OCI-LY3 (cell line): ENCODE results near the gene RGL1.

Experiments used
- H2AFZ ChIP-seq: fragments of 200-600, 300-600 bp; shearing (Covaris generic); 2 replicates; pipeline ENCODE4 v1.6.0; 2014; ENCODE audit warnings: antibody characterized with exemption, low read depth, low read length
- H3K27ac ChIP-seq: fragments of 200-600, 300-600 bp; sonication (generic); 2 replicates; pipeline ENCODE4 v1.5.1; 2014; ENCODE audit warnings: mild to moderate bottlenecking, low read length, moderate library complexity, mixed read lengths
- H3K27me3 ChIP-seq: fragments of 200-600, 300-600 bp; sonication (generic); 2 replicates; pipeline ENCODE4 v1.6.1; 2014; ENCODE audit warnings: low read depth, low read length, mixed read lengths
- H3K36me3 ChIP-seq: fragments of 200-600, 300-600 bp; sonication (generic); replicated peaks from 2 replicates; pipeline ENCODE3; 2014; ENCODE audit warnings: low read depth, low read length, mixed read lengths
- H3K4me1 ChIP-seq: fragments of 300-600, 200-600 bp; sonication (generic); 2 replicates; pipeline ENCODE4 v1.6.1; 2014; ENCODE audit warnings: low read length, mixed read lengths
- H3K4me2 ChIP-seq: fragments of 200-600, 300-600 bp; sonication (generic); 2 replicates; pipeline ENCODE4 v1.6.1; 2014; ENCODE audit warnings: low read length, mixed read lengths
- H3K4me3 ChIP-seq: fragments of 300-600, 200-600 bp; sonication (generic); 2 replicates; pipeline ENCODE4 v1.5.1; 2014; ENCODE audit warnings: antibody characterized with exemption, mild to moderate bottlenecking, low read length, moderate library complexity
- H3K79me2 ChIP-seq: fragments of 300-600, 200-600 bp; shearing (Covaris generic); 2 replicates; pipeline ENCODE4 v1.6.1; 2014; ENCODE audit warnings: mild to moderate bottlenecking, low read length, mixed read lengths
- H3K9ac ChIP-seq: fragments of 300-600, 200-600 bp; shearing (Covaris generic); 2 replicates; pipeline ENCODE4 v1.6.0; 2014; ENCODE audit warnings: mild to moderate bottlenecking, low read length, moderate library complexity
- H3K9me3 ChIP-seq: fragments of 200-600, 300-600 bp; shearing (Covaris generic); 2 replicates; pipeline ENCODE4 v1.6.1; 2014; ENCODE audit warnings: low read length, mixed read lengths; ENCODE audit not compliant: insufficient read depth
- H4K20me1 ChIP-seq: fragments of 200-600, 300-600 bp; sonication (generic); 2 replicates; pipeline ENCODE4 v1.6.1; 2016; ENCODE audit warnings: low read length, mixed read lengths; ENCODE audit not compliant: insufficient read depth
- EZH2phosphoT487 ChIP-seq: fragments of 200-600 bp; shearing (Covaris generic); IDR thresholded peaks from 2 replicates; pipeline ENCODE4 v1.6.1; 2018; ENCODE audit warnings: antibody characterized with exemption, mixed run types, low read depth
- TF ChIP-seq, protein P1 (sequence below): fragments of 200-600, 300-600 bp; sonication (generic); IDR thresholded peaks from 2 replicates; pipeline ENCODE4 v1.5.1; 2014; ENCODE audit warnings: antibody characterized with exemption, low read length, low read depth

Gene RGL1

DNA sequence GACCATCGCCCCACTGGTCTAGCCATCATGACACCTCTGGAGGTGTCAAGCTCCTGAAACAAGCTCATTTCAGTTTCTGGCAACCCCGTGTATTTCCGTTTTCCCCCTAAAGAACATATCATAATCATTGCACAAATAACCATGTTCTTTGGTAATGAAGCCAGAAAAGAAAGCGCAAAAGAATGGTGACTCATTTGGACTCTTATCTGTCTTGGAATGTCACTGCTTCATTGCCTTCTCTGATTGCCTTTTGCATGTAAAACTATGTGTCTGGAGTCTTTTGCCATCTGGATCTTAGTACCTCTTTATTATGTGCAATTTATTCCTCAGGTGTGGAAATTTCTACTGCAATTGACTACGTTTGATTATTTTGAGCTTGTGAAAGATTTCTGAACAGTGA, 122.1 kb downstream of the RGL1 start:
- Histone ChIP-seq H3K27ac (no peak overlapping the region), H3K27me3 (no peaks in the 10 kb centered on the region), H3K36me3 (no peaks in the 10 kb centered on the region), H3K79me2 (no peaks in the 10 kb centered on the region), H3K4me3 (no peak overlapping the region), H3K4me2 (no peak overlapping the region), H4K20me1 (no peaks in the 10 kb centered on the region), H3K9ac (no peak overlapping the region), H3K4me1 (no peaks in the 10 kb centered on the region), H2AFZ (no peak overlapping the region), H3K9me3 (no peaks in the 10 kb centered on the region)
- no peak for TF ChIP-seq EZH2phosphoT487
- TF ChIP-seq, protein P1, sequence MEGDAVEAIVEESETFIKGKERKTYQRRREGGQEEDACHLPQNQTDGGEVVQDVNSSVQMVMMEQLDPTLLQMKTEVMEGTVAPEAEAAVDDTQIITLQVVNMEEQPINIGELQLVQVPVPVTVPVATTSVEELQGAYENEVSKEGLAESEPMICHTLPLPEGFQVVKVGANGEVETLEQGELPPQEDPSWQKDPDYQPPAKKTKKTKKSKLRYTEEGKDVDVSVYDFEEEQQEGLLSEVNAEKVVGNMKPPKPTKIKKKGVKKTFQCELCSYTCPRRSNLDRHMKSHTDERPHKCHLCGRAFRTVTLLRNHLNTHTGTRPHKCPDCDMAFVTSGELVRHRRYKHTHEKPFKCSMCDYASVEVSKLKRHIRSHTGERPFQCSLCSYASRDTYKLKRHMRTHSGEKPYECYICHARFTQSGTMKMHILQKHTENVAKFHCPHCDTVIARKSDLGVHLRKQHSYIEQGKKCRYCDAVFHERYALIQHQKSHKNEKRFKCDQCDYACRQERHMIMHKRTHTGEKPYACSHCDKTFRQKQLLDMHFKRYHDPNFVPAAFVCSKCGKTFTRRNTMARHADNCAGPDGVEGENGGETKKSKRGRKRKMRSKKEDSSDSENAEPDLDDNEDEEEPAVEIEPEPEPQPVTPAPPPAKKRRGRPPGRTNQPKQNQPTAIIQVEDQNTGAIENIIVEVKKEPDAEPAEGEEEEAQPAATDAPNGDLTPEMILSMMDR, result no peak

DNA sequence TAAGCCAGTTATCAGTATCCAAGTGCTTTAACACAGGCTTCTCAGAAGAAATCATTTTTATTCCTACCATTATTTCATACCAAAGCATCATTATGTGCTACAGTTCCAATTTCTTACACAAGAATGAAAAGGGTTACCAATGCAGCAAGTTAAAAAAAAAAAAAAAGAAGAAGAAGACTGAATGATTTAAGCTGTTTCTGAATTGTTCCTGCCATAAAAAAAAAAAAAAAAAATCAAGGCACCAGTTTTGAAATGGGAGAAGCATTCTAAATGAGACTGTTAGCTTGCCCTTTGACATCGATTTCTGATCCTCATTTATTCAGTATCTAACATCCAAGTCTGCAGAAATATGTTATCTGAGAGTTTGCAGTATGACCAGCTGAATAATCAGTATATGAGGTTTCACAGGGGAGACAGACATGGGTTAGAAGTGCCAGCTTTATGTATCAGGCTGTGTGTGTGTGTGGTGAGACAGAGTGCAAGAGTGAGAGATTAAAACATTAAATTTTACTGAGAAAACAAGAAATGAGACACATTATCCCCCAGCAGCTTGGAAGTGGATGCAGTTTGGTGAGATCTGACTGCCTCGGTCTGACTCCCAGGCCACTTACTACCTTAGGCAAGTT, 126.8 kb downstream of the RGL1 start:
- H3K36me3 ChIP-seq, result no peaks in the 10 kb centered on the region
- H3K4me3 ChIP-seq, result no peak overlapping the region
- TF ChIP-seq EZH2phosphoT487, result no peak
- TF ChIP-seq, protein P1, result no peak
- no peaks in the 10 kb centered on the region for H3K79me2 ChIP-seq
- H3K27ac ChIP-seq, result no peak overlapping the region
- no peak overlapping the region for H3K9ac ChIP-seq
- H4K20me1 ChIP-seq, result no peaks in the 10 kb centered on the region
- H3K27me3 ChIP-seq, result no peaks in the 10 kb centered on the region
- H2AFZ ChIP-seq, result no peak overlapping the region
- no peaks in the 10 kb centered on the region for H3K4me1 ChIP-seq
- H3K4me2 ChIP-seq, result no peak overlapping the region
- no peaks in the 10 kb centered on the region for H3K9me3 ChIP-seq

DNA sequence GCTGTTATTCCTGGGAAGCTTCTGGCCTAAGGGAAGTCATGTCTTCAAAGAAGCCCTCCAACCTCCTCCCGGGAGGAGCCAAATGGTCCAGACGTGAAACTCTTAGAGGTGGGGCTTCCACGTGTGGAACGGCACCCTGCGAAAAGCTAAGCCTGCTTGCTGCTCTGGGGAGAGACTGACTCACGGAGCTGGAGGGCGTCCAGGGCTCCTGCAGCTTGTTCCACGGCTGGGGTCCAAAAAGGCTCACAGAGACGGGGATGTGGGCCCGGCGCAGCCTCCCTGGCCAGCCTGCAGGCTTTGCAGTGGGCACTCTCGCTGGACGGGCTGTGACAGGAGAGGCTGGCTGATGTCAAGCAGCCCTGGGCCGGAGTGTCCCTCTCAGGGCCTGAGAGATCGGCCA, 127.5 kb downstream of the RGL1 start:
- no peaks in the 10 kb centered on the region for H4K20me1 ChIP-seq
- H2AFZ ChIP-seq, result no peak overlapping the region
- H3K9me3 ChIP-seq, result no peaks in the 10 kb centered on the region
- H3K9ac ChIP-seq, result no peak overlapping the region
- H3K36me3 ChIP-seq, result no peaks in the 10 kb centered on the region
- H3K4me1 ChIP-seq, result no peaks in the 10 kb centered on the region
- H3K79me2 ChIP-seq, result no peaks in the 10 kb centered on the region
- no peak for TF ChIP-seq EZH2phosphoT487
- TF ChIP-seq, protein P1, result no peak
- H3K27me3 ChIP-seq, result no peaks in the 10 kb centered on the region
- H3K4me2 ChIP-seq, result no peak overlapping the region
- no peak overlapping the region for H3K4me3 ChIP-seq
- no peak overlapping the region for H3K27ac ChIP-seq

DNA sequence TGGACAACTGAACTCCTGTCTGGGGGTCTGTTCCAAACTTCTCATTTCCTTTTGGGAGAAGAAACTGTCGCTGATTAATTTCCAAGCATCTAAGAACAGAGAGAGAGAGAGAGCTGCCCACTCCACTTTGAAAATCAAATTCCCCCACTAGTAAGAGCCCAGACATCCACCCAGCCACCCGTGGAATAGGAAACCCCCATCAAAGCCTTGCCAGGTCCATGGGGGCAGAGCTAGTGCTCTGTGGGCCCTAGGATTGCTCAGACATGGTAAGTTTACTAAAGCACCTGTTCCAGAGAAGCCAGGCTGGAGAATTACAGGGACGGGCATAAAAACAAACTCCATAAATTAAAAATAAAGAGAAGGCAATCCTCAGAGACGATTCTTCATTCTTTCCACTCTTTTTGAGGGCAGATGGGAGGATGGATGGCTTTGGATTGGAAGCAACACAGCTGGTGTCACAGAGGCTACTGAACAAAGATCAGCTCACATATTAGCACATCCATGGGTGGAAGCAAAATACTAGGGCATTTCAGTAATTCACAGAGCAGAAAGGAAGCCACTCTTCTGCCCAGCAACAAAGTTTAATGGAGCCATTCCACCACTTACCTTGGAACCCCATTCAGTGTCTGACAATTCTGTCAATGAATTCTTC, 128.7 kb downstream of the RGL1 start:
- Histone ChIP-seq H3K9me3 (no peaks in the 10 kb centered on the region), H3K27me3 (no peaks in the 10 kb centered on the region), H3K4me3 (no peak overlapping the region), H3K4me1 (no peaks in the 10 kb centered on the region), H3K9ac (no peak overlapping the region), H3K79me2 (no peaks in the 10 kb centered on the region), H3K36me3 (no peaks in the 10 kb centered on the region), H3K4me2 (no peak overlapping the region), H2AFZ (no peak overlapping the region), H3K27ac (no peak overlapping the region), H4K20me1 (no peaks in the 10 kb centered on the region)
- TF ChIP-seq EZH2phosphoT487, result no peak
- TF ChIP-seq, protein P1, result no peak
